Hippocampal formation (tissue), 2 donors: Measurements from ENCODE around the gene CTAG2.
"Not testable (repeated sequence)": the region's sequence is repeated elsewhere in the genome, so short reads cannot be mapped to it uniquely, and the experiment has no call there.

Experiments
- DNase-seq, 2 donors: peaks; one replicate each; lab custom pipeline; 2025; lab: John Stamatoyannopoulos, UW

The CTAG2 gene

DNA sequence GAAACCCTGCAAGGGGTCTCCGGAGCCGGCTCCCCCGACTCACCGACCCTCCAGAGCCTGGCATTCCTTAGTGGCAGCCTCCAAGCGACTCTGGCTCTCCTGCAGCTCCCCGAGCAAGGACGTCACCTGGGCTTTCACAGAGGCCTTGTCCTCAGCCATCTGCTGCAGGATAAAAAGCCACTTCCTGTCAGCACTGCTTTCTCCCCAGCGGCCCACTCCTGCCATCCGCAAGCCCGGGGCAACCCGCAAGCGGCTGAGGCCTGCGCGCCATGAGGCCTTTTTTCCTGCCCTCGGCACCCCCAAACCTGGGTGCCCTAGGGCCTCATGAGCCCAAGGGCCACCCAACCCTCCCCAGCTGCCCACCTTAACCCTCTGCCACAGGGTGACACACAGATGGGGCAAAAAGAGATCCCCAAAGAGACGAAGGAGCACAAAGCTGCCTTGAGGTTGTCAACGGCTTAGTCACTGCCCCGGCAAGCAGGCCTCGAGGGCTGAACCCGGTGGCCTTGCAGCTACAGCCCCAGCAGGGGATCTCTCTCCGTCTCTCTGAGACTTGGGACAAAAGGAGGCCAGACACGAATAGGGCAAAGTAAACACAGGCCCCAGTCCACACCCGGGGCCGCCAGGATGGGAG is 7.5 kb downstream of the CTAG2 start:
- DNase-seq: not testable (repeated sequence)

DNA sequence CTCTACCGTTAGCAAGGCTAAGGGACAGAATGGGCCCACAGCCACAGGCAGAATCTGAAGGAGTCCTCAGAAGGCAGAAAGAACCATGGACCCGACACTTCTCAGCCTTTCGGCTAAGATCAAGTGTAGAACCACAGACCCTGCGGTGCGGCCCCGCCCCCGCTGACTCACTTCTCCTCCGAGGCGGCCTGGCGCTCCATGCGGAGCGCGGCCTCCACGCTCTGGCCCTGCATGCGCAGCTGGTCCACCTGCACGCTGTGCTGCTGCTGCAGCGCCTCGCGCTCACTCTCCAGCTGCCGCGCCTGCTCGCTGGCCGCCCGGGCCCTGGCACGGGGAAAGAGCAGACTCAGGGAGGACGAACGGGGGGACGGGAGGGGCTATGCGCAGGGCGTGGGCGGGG is 9.7 kb downstream of the CTAG2 start:
- not testable (repeated sequence) for DNase-seq

DNA sequence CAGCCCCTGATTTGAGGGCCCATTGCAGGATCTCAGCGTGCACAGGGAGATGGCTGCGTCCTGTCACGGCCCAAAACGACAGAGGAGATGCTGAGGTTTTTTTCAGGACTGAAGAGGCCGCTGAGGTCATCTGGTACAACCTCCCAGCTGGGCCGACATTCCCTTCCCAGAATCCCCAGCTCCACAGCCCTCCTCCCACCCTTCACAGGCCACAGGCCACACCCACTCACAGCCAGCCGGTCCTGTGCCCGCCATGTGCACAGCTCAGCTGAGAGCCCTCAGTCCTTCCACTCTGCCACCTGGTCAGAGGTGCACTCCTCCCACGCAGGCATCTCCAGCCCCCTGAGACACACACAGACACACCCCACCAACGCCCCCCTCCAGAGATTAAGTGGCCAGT is 11.6 kb downstream of the CTAG2 start:
- not testable (repeated sequence) for DNase-seq

DNA sequence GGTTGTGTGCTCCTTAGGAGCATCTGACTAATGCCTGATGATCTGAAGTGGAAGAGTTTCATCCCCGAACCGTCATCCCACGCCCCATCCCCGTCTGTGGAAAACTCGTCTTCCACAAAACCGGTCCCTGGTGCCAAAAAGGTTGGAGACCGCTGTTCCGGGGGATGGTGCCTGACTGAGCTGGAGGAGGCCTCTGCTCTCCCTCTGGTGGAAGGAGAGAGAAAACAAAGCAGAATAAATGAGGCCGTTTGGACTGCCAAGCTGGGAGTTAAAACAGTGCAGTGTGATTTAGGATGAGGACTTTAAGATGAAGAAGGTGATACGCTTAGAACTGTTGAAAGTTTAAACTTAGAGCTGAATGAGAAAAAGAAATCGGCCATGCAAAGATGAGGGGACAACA is 19.7 kb downstream of the CTAG2 start:
- not testable (repeated sequence) for DNase-seq

DNA sequence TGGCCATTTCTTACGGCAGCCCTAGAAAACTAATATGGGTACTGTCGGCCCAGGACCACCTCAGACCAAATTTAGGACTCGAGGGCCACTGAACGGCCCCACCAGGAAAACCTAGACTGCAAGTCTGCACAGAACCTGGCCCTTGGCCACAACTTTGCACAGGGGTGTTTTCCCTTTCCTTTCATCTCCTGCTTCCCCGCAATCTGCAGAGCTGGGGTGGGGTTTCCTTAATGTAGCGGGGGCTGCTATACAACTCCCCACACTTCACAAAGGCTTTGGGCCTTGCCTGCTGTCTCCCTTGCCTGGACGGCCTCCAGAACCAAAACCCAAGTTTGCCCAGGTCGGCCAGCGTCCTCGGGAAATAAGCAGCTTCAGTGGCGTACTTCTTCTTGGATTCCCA is 22.4 kb downstream of the CTAG2 start:
- not testable (repeated sequence) for DNase-seq

DNA sequence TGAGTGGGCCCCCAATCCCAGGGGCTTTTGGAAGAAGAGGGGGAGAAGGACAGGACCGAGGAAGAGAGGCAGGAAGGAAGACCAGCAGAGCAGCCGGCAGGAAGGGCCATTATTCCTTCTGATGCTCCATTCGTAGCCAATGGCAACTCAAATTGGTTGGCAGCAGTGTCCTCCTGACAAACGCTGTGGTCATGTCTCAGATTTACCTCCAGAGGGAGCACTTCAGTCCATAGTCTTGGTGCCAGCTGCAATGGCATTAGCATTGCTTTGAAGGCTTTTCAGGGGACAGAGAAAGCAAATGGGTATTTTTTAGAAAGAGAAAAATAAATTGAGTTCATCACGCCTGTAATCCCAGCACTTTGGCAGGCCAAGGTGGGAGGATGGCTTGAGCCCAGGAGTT is 24.4 kb downstream of the CTAG2 start:
- DNase-seq: not testable (repeated sequence)

DNA sequence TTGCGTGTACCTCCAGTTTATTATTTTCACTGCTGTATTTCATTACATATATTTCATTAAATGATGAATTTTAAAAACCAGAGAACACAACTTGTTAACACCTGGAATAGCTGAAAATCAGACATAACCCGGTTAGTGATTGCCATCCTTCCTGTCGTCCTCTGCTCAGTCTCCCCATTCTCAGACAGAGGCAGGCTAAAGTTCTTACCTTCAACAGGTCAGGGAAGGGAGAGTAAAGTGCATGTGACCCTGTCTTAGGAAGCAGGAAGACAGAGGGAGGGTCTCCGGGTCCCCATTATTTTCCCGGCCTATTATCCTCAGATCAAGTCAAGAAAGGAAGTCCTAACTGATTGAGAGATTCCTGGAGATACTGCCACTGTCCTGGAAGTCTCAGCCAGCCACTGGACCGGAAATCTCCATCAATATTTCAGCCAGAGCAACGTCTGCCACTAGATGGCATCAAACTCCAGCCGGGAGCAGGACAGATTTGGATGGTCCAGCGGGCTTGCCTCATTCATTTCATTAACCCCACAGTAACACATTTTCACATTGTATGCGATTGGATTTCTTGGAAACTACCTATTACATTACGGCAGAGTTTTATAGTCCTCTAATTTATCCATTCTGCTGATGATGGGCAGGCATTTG is 32.5 kb downstream of the CTAG2 start:
- DNase-seq: not testable (repeated sequence)

DNA sequence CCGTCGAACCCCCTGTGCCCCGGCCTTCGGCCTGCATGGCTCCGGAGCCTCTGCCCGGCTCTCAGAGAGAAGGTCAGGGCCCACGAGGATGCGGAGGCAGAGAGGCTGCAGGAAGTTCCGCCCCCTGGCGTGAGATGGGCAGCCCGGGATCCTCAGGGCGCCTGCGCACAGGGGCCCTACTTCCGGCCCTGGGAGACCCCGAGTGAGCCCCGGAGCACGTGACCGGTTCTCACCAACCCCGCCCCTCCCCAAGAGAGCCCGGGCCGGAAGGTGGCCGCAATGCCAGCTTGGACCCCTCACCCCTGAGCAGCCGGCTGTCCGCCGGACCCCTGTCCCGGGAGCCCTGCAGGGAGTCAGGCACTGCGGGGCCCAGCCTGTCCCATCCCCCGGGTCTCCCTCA is 34.2 kb downstream of the CTAG2 start, which contains the start of gene CTAG1B:
Gene CTAG1B, minus strand, starts transcription at position 101 of the 400 bp plus-strand sequence. Its CDS starts 64 bp downstream, at position 37.
- DNase-seq: not testable (repeated sequence)

DNA sequence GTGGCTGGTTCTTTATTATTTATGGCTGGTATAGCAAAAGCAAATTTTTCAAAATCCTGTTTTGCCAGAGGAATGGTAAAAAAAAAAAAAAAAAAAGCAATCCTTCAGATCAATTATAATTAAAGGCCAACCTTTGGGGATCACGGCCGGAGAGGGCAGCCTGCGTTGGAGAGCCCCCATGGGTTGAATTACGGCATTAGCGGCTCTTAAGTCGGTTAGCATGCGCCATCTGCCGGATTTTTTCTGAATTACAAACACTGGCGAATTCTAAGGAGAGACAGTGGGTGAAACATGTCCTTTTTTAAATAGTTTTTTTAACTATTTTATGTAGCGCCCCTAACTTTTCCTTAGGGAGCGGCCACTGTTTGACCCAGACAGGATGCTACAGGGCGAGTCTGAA is 39.8 kb downstream of the CTAG2 start:
- DNase-seq: not testable (repeated sequence)

DNA sequence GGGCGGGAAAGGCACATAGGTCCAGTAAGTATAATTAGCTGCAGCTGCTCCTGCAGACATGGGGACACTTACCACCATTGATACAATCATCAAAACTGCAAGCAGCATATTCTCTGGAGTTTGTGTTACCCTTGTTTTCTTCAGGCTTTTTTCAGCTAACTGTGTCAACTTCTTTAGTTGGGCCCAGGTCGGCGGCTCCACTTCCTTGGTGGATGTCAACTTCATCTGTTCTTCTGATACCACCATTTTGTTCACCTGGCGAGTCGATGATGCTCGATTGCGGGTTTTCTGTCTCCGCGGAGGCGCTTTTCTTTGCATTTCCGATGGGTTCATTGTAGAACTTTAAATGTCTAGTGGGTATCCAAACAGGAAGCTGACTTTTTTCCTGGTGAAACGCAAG is 42.2 kb downstream of the CTAG2 start:
- not testable (repeated sequence) for DNase-seq

DNA sequence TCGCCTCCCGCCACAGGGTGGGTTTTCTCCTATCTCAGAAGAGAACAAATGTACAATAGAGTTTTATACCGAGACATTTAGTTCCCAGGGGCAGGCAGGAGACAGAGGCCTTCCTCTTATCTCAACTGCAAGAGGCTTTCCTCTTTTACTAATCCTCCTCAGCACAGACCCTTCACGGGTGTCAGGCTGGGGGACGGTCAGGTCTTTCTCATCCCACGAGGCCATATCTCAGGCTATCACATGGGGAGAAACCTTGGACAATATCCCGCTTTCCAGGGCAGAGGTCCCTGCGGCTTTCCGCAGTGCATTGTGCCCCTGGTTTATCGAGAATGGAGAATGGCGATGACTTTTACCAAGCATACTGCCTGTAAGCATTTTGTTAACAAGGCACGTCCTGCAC is 44.6 kb downstream of the CTAG2 start:
- DNase-seq: not testable (repeated sequence)

DNA sequence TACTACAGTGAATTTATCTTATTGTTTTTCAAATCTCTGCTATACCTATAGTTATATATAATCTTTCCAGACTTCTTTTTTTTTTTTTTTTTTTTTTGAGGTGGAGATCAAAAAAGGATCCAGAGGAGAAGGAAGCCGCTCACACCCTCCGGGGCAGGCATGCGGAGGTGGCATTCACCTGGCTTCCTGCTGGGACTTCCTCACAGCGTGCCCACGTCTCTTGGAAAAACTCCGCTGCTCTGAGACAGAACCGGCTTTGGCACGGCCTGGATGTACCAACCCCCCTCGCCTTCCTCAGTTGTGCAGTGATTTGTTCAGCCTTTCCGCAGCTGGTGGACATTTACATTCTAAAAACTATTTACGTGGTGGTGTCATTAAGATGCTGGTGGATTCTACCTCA is 45.4 kb downstream of the CTAG2 start:
- not testable (repeated sequence) for DNase-seq

DNA sequence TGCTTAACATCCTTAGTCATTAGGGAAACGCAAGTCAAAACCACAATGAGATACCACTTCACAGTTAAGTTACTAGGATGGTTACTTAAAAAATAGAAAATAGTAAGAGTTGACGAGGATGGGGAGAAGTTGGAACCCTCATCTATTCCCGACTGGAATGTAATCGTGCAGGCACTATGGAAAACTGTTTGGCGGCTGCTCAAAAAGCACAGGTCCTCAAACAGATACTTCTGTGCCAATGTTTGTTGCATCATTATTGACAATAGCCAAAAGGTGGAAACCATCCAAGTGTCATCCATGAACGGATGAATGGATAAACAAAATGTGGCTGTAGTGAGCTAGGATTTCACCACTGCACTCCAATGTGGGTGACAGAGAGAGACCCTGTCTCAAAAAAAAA is 46.0 kb downstream of the CTAG2 start:
- DNase-seq: no peak

DNA sequence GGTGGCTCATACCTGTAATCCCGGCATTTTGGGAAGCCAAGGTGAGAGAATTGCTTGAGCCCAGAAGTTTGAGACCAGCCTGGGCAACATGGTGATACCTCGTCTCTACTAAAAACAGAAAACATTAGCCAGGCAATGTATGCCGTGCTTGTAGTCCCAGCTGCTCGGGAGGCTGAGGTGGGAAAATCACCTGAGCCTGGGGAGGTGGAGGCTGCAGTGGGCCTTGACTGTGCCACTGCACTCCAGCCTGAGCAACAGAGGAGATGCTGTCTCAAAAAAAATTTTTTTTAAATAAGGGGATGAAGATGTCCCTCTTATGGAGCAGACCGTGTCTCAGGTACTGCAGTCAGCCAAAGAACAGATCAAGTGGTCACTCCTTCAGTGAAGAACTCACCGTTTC is 47.8 kb downstream of the CTAG2 start:
- DNase-seq: no peak

DNA sequence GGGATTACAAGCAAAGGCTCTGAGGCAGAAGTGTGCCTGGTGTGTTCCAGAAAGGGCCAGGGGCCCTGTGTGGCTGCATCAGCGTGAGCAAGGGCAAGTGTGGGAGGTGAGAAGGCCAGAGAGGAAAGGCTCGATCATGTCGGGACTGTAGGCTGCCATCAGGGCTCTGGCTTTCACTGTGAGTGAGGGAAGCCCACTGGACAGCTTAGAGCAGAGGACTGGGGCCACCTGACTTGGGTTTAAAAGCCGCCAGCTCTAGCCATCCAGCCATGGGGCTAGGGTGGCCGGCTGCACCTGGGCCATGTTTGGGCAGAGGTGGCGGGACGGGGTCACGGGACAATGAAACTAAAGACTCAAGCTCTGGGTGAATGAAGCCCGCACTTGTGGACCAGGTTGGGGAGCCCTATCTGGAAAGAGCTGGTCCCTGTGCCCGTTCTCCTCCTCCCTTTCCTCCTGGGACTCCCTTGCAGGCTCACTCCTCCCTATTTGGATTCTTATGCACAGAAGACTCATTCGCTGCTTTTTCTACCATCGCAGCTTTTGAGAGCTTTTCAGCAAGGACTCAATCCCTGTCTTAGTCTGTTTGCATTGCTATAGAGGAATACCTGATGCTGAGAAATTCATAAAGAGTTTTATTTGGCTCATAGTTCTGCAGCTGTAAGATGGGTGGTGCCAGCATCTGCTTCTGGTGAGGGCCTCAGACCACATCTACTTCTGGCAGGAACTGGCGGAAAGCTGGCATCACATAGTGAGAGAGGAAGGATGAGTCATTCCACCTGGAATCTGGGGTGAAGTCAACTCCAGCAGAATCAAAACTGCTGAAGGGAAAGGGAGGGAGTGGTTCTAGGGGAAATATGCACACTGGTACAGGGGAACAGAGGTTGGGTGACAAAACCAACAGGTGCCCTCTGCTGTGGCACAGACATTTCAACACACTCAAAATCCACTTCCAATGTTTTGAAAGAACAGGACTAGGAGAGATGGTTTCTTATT is 49.6 kb downstream of the CTAG2 start:
- no peak for DNase-seq

DNA sequence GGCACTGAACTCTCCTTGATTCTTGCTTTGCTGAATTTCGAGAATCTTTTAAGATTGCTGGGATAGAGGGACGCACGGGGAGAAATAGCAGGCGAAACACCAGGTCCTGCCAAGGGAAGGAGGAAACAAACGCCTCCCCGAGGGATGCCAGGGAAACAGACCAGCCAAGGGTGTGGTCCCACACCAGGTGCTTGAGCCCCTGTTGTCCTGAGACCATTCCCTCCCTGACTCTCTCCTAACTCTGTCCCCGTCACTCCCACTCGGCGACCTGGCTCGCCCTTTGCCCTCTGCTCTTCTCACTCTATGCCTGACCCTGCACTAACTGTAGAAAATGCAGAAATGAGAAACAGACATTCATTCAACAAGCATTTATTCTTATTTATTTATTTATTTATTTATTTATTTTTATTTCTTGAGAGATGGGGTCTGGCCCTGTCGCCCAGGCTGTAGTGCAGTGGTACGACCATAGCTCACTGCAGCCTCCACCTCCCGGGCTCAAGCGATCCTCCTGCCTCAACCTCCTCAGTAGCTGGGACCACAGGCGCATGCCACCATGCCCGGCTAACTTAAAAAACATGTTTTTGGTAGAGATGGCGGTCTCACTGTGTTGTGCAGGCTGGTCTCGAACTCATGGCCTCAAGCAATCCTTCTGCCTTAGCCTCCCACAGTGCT is 50.5 kb downstream of the CTAG2 start:
- no peak for DNase-seq

DNA sequence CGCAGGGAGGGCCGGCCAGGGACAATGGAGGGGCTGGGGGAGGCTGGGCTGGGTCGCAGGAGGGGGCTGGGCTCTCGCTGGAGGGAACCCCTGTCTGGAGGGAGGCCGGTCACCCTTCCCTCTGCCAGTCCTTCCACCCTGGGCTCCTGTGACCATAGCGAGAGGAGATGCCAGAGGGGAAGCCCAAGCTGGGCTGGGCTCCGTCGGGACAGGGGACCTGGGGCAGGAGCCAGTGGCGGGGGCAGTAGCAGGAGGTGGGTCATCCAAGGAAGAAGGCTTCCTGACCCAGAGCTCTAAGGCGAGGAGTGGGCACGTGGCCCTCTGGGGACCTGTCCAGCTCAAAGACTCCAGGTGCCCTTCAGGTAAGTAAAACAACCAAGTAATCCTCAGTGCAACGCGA is 51.2 kb downstream of the CTAG2 start:
- no peak for DNase-seq
